K562 (cell line): Measurements from ENCODE around the gene CCT5. TPM values are rescaled to one million over a fixed set of nuclear protein-coding genes. Genes with fewer than 3 reads are reported as not detected.

ENCODE experiments used
- ADNP ChIP-seq: fragments of 200-800 bp; sonication (Bioruptor generic); IDR thresholded peaks from 2 replicates; pipeline ENCODE4 v1.6.1; 2016; ENCODE audit warnings: missing genetic modification characterization, missing compliant biosample characterization
- ATF7 ChIP-seq: fragments of 450-650 bp; IDR thresholded peaks from 2 replicates; pipeline ENCODE4 v1.7.1; 2014; ENCODE audit warnings: mild to moderate bottlenecking, moderate library complexity
- BCOR ChIP-seq: fragments of 450-650 bp; IDR thresholded peaks from 2 replicates; pipeline ENCODE4 v1.6.1; 2016
- CBX1 ChIP-seq: sonication (generic); IDR thresholded peaks from 2 replicates; pipeline ENCODE4 v1.6.1; 2016; ENCODE audit warnings: antibody characterized with exemption, low read depth, mild to moderate bottlenecking
- CBX3 ChIP-seq, 2 experiments: IDR thresholded peaks; 1 replicate in 1 of 2; 2 replicates in 1 of 2; pipeline ENCODE4 v1.6.1; 2012; ENCODE audit warnings: inconsistent platforms in 2 of 2, low read length in 2 of 2, borderline replicate concordance in 1 of 2, control low read depth in 1 of 2
- FIP1L1 ChIP-seq: fragments of 200-400 bp; formaldehyde crosslinking; IDR thresholded peaks from 2 replicates; pipeline ENCODE4 v1.6.1; 2018; ENCODE audit warnings: mild to moderate bottlenecking, low read depth, low read length; ENCODE audit not compliant: poor library complexity, severe bottlenecking
- JUN ChIP-seq, 2 experiments: sonication (generic) in 1 of 2; formaldehyde crosslinking in 1 of 2; IDR thresholded peaks; 2 replicates each; pipeline versions ENCODE4 v1.6.1 to v1.8.0; 2012 to 2022; ENCODE audit warnings: borderline replicate concordance in 2 of 2, mild to moderate bottlenecking in 2 of 2, improper control_type of control experiment in 1 of 2, low read depth in 1 of 2, low read length in 1 of 2, missing genetic modification reagents in 1 of 2
- MBD1 ChIP-seq: fragments of 250-450 bp; sonication (Bioruptor Pico); IDR thresholded peaks from 2 replicates; pipeline ENCODE4 v1.8.0; 2022; ENCODE audit warnings: inconsistent platforms
- MEIS2 ChIP-seq: fragments of 450-650 bp; IDR thresholded peaks from 2 replicates; pipeline ENCODE4 v1.6.1; 2014; ENCODE audit warnings: mild to moderate bottlenecking; ENCODE audit not compliant: partially characterized antibody
- RBM25 ChIP-seq: fragments of 200-400 bp; formaldehyde crosslinking; IDR thresholded peaks from 2 replicates; pipeline ENCODE4 v1.6.1; 2018; ENCODE audit warnings: low read length, low read depth, moderate library complexity; ENCODE audit not compliant: severe bottlenecking
- SIN3A ChIP-seq, 2 experiments: fragments of 150-350 bp in 1 of 2; IDR thresholded peaks; 2 replicates each; pipeline ENCODE4 v1.6.1; 2011 to 2016; ENCODE audit warnings: borderline replicate concordance in 2 of 2, low read depth in 2 of 2, low read length in 2 of 2, mild to moderate bottlenecking in 2 of 2, moderate library complexity in 2 of 2; ENCODE audit not compliant: control insufficient read depth in 1 of 2
- SLC30A9 ChIP-seq: fragments of 250-450 bp; sonication (Bioruptor Pico); IDR thresholded peaks from 2 replicates; pipeline ENCODE4 v1.8.0; 2022; ENCODE audit warnings: mild to moderate bottlenecking, moderate library complexity
- SMARCA5 ChIP-seq: fragments of 450-650 bp; IDR thresholded peaks from 2 replicates; pipeline ENCODE4 v1.6.1; 2016
- SRF ChIP-seq, 2 experiments: fragments of 250-450, 450-650 bp in 1 of 2; sonication (Bioruptor Pico) in 1 of 2; sonication (generic) in 1 of 2; formaldehyde crosslinking; IDR thresholded peaks; 2 replicates each; pipeline versions ENCODE4 v1.5.0 to v1.5.1; 2020 to 2022; ENCODE audit warnings: mild to moderate bottlenecking in 1 of 2, missing genetic modification reagents in 1 of 2
- STAT5B ChIP-seq: fragments of 250-450 bp; sonication (Bioruptor Pico); IDR thresholded peaks from 2 replicates; pipeline ENCODE4 v1.8.0; 2021; ENCODE audit warnings: mild to moderate bottlenecking, inconsistent platforms
- XRCC5 ChIP-seq: fragments of 200-400 bp; formaldehyde crosslinking; IDR thresholded peaks from 2 replicates; pipeline ENCODE4 v1.6.1; 2017; ENCODE audit warnings: low read depth, mild to moderate bottlenecking, low read length
- ZNF311 ChIP-seq: fragments of 250-450 bp; sonication (Bioruptor Pico); IDR thresholded peaks from 2 replicates; pipeline ENCODE4 v1.4.0; 2020; ENCODE audit warnings: mild to moderate bottlenecking, moderate library complexity
- polyA plus RNA-seq, 8 experiments: library from polyadenylated mRNA; depleted of rRNA in 4 of 8; stranded (reverse) in 5 of 8; unstranded in 3 of 8; fragments of >200 nt; fragmentation: Nextera tagmentation in 2 of 8; fragmentation: Illumina TruSeq in 1 of 8; extraction: Ambion mirVana in 2 of 8; extraction: Trizol in 1 of 8; gene quantifications; 2 replicates each; pipeline versions ENCODE4 v1.2.1 to v1.2.3, GENCODE V29; 2011 to 2014; ENCODE audit warnings: inconsistent platforms in 1 of 8, missing spikeins in 1 of 8
- total RNA-seq, 7 experiments: library from RNA; depleted of rRNA in 6 of 7; stranded (reverse); fragments of >200 nt in 6 of 7; fragmentation: Illumina TruSeq in 2 of 7; extraction: Trizol in 2 of 7; gene quantifications; 2 replicates each; pipeline versions ENCODE4 v1.2.1 to v1.2.3, GENCODE V29; 2011 to 2021; ENCODE audit warnings: low replicate concordance in 1 of 7
- TF ChIP-seq, protein P1 (sequence below): fragments of 450-650 bp; conservative IDR thresholded peaks from 2 replicates; pipeline ENCODE4 v1.6.1; 2016; ENCODE audit warnings: missing genetic modification characterization, low read depth, mild to moderate bottlenecking, control low read depth, missing compliant biosample characterization
- TF ChIP-seq, protein P2 (sequence below): sonication (generic); formaldehyde crosslinking; IDR thresholded peaks from 2 replicates; pipeline ENCODE4 v1.8.1; 2023; ENCODE audit warnings: mild to moderate bottlenecking, missing genetic modification reagents
- TF ChIP-seq, protein P3 (sequence below), 2 experiments: IDR thresholded peaks; 2 replicates each; pipeline ENCODE4 v1.6.1; 2012; ENCODE audit warnings: improper control_type of control experiment in 2 of 2, low read depth in 2 of 2, low read length in 2 of 2, borderline replicate concordance in 1 of 2

The CCT5 gene
- total and polyA plus RNA-seq, 9 of the 15 experiments (the other 6 are each of a cell fraction or from before 2014, with no cell fraction given), result 782 to 1,606 (median 1,153) TPM

- no peak for TF ChIP-seq MBD1 (CRISPR knock-in tag)
- TF ChIP-seq CBX3 (IDR thresholded peaks at IDR 0.05; ENCODE audit: borderline replicate concordance in 1 of 2, low read length in 2 of 2), result peak in 1 of 2 experiments; percentile 75; a peak in 2 of 3 replicates
- TF ChIP-seq MEIS2, result no peak
- TF ChIP-seq XRCC5, result no peak
- TF ChIP-seq BCOR, result peak; percentile 96
- TF ChIP-seq, protein P1, sequence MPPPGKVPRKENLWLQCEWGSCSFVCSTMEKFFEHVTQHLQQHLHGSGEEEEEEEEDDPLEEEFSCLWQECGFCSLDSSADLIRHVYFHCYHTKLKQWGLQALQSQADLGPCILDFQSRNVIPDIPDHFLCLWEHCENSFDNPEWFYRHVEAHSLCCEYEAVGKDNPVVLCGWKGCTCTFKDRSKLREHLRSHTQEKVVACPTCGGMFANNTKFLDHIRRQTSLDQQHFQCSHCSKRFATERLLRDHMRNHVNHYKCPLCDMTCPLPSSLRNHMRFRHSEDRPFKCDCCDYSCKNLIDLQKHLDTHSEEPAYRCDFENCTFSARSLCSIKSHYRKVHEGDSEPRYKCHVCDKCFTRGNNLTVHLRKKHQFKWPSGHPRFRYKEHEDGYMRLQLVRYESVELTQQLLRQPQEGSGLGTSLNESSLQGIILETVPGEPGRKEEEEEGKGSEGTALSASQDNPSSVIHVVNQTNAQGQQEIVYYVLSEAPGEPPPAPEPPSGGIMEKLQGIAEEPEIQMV, result no peak
- no peak for TF ChIP-seq ZNF311 (CRISPR knock-in tag)
- no peak for TF ChIP-seq SRF (CRISPR knock-in tag; IDR thresholded peaks at IDR 0.05)
- peak; percentile 66; the same call in 1 of the 2 replicates for TF ChIP-seq CBX1
- no peak for TF ChIP-seq SLC30A9 (CRISPR knock-in tag)
- TF ChIP-seq SIN3A (IDR thresholded peaks at IDR 0.05; ENCODE audit: borderline replicate concordance in 2 of 2, control insufficient read depth in 1 of 2, low read depth in 2 of 2, low read length in 2 of 2), result no peak
- TF ChIP-seq RBM25, result peak; percentile 87
- no peak for TF ChIP-seq ATF7
- TF ChIP-seq SMARCA5, result peak; percentile 61
- peak; percentile 86 for TF ChIP-seq ADNP
- TF ChIP-seq, protein P2, sequence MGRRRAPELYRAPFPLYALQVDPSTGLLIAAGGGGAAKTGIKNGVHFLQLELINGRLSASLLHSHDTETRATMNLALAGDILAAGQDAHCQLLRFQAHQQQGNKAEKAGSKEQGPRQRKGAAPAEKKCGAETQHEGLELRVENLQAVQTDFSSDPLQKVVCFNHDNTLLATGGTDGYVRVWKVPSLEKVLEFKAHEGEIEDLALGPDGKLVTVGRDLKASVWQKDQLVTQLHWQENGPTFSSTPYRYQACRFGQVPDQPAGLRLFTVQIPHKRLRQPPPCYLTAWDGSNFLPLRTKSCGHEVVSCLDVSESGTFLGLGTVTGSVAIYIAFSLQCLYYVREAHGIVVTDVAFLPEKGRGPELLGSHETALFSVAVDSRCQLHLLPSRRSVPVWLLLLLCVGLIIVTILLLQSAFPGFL, result no peak
- no peak for TF ChIP-seq FIP1L1
- TF ChIP-seq, protein P3, sequence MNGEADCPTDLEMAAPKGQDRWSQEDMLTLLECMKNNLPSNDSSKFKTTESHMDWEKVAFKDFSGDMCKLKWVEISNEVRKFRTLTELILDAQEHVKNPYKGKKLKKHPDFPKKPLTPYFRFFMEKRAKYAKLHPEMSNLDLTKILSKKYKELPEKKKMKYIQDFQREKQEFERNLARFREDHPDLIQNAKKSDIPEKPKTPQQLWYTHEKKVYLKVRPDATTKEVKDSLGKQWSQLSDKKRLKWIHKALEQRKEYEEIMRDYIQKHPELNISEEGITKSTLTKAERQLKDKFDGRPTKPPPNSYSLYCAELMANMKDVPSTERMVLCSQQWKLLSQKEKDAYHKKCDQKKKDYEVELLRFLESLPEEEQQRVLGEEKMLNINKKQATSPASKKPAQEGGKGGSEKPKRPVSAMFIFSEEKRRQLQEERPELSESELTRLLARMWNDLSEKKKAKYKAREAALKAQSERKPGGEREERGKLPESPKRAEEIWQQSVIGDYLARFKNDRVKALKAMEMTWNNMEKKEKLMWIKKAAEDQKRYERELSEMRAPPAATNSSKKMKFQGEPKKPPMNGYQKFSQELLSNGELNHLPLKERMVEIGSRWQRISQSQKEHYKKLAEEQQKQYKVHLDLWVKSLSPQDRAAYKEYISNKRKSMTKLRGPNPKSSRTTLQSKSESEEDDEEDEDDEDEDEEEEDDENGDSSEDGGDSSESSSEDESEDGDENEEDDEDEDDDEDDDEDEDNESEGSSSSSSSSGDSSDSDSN (IDR thresholded peaks at IDR 0.05; ENCODE audit: borderline replicate concordance in 1 of 2, low read depth in 2 of 2, low read length in 2 of 2), result no peak
- TF ChIP-seq STAT5B (CRISPR knock-in tag), result no peak
- no peak for TF ChIP-seq JUN (IDR thresholded peaks at IDR 0.05; ENCODE audit: borderline replicate concordance, low read depth, low read length)
- TF ChIP-seq JUN (CRISPR knock-in tag; IDR thresholded peaks at IDR 0.05; ENCODE audit: borderline replicate concordance), result no peak
These were observed 27.9 kb downstream of the CCT5 start (continued) for GRCh38 chr5:10277773-10278630.
